ENCODE data around the gene RCSD1.

GRCh38 chr1:167582722-167583121 lies 47.3 kb upstream of the RCSD1 start:
- no peak for TF ChIP-seq TAF1 (IDR thresholded peaks at IDR 0.05; ENCODE audit: low read depth, low read length)
- TF ChIP-seq POLR2A (IDR thresholded peaks at IDR 0.05; ENCODE audit: low read depth, low read length): no peak

Data from GM12891 (cell line).